ENCODE data around the gene KLHL21. TPM values are rescaled to one million over a fixed set of nuclear protein-coding genes. Genes with fewer than 3 reads are reported as not detected.
A peak's percentile ranks its signal among the peaks of the same experiment; 100 is the strongest.

The KLHL21 gene
- total RNA-seq, 2 experiments from 2014 or later, result 17.9 to 18.1 TPM

DNA sequence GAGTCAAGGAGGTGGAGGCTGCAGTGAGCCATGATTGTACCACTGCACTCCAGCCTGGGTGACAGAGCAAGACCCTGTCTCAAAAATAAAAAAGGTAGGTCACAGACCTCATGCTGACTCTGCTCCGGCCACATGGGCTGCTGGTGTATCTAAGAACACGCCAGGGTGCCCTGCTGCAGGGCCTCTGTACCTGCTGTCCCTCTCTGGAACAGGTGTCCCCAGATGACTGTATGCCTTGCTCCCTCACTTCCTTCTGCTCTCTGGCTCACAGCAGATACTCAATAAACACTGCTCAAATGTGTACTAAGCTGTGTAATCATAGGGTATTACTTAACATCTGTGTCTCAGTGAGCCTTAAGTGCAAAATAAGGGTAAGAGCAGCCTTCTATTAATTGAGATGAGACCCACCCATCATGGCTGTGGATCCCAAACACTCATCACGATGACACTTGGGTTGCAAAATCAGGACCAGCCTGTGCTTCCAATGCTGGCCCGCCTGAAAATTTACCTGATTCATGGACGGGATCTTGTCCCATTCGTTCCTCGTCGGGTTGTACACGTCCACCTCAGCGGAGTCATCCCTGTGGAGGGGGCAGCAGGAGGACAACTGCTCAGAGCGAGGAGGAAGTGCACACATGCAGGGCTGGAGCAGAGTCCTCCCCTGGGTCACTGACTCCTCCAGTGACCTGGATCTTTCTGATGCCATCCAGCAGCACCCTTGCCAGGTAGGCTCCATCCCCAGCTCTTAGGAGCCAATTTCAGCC is 7.5 kb downstream of the KLHL21 start:
- ChIA-PET POLR2A (interaction anchor here (1.4 kb wide), 1 partner anchor 41 kb away, joined by 3 read pairs; the partner anchor contains the start of gene NOL9), CTCF (no interaction called here)
- Mint-ChIP-seq H3K4me3 (no peak overlapping the region), H3K36me3 (ENCODE audit: low read depth) (peaks cover 46% of the 10 kb centered on the region), H3K27me3 (no peaks in the 10 kb centered on the region), H3K4me1 (ENCODE audit: low read depth) (peaks cover 44% of the 10 kb centered on the region), H3K27ac (peak overlapping the region; percentile 59), H3K9me3 (no peaks in the 10 kb centered on the region)
- no peak for DNase-seq
- no peak for ATAC-seq
- intact Hi-C loops (cut with micrococcal nuclease), result no loop called here
- TF ChIP-seq, protein P1, sequence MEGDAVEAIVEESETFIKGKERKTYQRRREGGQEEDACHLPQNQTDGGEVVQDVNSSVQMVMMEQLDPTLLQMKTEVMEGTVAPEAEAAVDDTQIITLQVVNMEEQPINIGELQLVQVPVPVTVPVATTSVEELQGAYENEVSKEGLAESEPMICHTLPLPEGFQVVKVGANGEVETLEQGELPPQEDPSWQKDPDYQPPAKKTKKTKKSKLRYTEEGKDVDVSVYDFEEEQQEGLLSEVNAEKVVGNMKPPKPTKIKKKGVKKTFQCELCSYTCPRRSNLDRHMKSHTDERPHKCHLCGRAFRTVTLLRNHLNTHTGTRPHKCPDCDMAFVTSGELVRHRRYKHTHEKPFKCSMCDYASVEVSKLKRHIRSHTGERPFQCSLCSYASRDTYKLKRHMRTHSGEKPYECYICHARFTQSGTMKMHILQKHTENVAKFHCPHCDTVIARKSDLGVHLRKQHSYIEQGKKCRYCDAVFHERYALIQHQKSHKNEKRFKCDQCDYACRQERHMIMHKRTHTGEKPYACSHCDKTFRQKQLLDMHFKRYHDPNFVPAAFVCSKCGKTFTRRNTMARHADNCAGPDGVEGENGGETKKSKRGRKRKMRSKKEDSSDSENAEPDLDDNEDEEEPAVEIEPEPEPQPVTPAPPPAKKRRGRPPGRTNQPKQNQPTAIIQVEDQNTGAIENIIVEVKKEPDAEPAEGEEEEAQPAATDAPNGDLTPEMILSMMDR (IDR thresholded peaks at IDR 0.05), result no peak

DNA sequence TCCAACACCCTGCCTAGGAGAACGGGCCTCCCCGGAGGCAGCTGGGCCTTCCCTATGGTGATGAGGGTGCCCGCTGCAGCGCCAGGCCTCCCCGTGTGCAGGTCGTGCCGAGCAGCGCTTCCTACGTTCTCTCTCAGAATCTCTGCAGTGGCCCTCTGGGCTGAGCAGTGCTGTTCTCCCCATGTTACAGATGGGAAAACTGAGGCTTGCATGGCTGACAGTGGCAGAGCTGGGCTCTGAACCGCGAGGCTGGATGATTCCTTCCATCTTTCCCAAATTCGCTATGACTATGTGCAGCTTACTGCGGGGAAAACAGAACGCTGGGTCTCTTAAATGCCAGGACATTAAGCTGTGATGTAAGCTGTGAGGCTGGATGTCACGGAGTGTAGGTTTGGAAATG is 8.9 kb downstream of the KLHL21 start:
- POLR2A ChIA-PET, result interaction anchor here (1.0 to 1.4 kb wide), 2 partner anchors 11 to 39 kb away, joined by 3 to 6 read pairs; partner anchors contain the start of gene NOL9
- no peak for DNase-seq

DNA sequence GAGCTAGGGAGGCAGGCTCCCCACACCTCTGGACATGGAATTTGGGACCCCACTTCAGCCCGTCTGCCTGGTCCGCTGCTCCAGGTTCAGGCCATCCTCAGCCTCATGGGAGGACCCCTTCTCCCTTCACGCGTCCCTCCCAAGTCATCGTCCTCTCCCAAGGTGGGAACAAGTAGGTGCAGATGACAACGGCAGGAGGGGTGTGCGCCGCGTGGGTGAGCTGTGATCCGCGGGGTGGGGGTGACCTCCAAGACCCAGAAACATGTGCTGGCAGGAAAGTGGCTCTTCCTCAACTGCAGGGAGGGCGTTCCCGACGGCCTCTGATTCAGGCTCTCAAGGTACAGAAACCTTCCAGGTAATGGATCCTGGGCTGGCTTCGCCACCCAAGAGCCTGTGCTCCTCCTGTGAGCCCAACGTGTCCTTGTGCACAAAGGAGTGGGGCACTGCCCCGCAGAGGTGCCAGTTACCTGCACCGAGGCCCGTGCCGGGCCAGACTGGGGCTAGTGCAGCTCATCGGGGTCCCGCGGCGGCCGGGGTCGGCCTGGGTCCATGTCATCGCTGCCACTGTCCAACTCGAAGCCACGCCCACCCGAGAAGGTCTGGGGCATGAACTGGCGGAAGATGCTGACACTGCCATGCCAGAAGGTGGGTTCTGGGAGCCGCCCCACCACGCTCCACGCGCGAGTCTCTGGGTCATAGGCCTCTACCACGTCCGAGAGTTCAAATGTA is 9.6 kb downstream of the KLHL21 start:
- Mint-ChIP-seq H3K27me3 (no peaks in the 10 kb centered on the region), H3K9me3 (no peaks in the 10 kb centered on the region), H3K4me3 (no peak overlapping the region), H3K36me3 (ENCODE audit: low read depth) (peaks cover 34% of the 10 kb centered on the region), H3K27ac (no peak overlapping the region), H3K4me1 (ENCODE audit: low read depth) (peaks cover 31% of the 10 kb centered on the region)
- intact Hi-C loops (cut with micrococcal nuclease), result no loop called here
- no peak for DNase-seq
- TF ChIP-seq, protein P1 (IDR thresholded peaks at IDR 0.05), result no peak
- ChIA-PET POLR2A (interaction anchor here (1.0 kb wide), 1 partner anchor 10 kb away, joined by 6 read pairs; no protein-coding TSS in a partner anchor), CTCF (interaction anchor here (0.9 kb wide), 1 partner anchor 53 kb away, joined by 3 read pairs; no protein-coding TSS in a partner anchor)
- ATAC-seq, result no peak

More for the DNA sequence above, 8.9 kb downstream of the KLHL21 start:
- Mint-ChIP-seq H3K27ac (no peak overlapping the region), H3K4me3 (no peak overlapping the region), H3K27me3 (no peaks in the 10 kb centered on the region), H3K4me1 (ENCODE audit: low read depth) (peaks cover 33% of the 10 kb centered on the region), H3K36me3 (ENCODE audit: low read depth) (peaks cover 34% of the 10 kb centered on the region), H3K9me3 (no peaks in the 10 kb centered on the region)
- no peak for ATAC-seq
- CTCF ChIA-PET, result no interaction called here
- TF ChIP-seq, protein P1 (IDR thresholded peaks at IDR 0.05), result no peak
- intact Hi-C loops (cut with micrococcal nuclease), result no loop called here

DNA sequence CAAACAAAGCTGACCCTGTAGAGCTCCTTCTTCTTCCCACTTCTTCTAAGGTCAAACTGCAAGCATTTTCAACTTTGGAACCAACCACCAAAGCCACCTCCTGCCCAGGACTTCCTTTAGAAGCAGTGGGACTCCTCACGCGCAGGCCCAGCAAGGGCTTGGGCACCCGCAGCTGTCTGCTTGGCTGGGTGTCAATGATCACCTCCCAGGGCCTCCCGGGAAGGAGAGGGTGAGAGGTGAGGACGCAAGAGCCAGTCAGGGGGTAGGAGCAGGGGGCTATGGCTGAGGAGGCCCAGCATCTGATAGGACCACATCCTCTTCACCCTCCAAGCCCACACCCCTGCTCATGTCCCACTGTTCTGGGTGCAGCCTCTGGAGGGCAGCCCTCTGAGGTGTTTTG is 10.2 kb downstream of the KLHL21 start:
- intact Hi-C loops (cut with micrococcal nuclease), result no loop called here
- Mint-ChIP-seq H3K27me3 (no peaks in the 10 kb centered on the region), H3K36me3 (ENCODE audit: low read depth) (peaks cover 30% of the 10 kb centered on the region), H3K4me1 (ENCODE audit: low read depth) (peaks cover 31% of the 10 kb centered on the region), H3K9me3 (no peaks in the 10 kb centered on the region), H3K4me3 (no peak overlapping the region), H3K27ac (no peak overlapping the region)
- ATAC-seq (no peak), DNase-seq (no peak)
- POLR2A ChIA-PET, result interaction anchor here (1.8 kb wide), 1 partner anchor 9 kb away, joined by 6 read pairs; no protein-coding TSS in a partner anchor
- CTCF ChIA-PET, result interaction anchor here (0.9 to 1.4 kb wide), 2 partner anchors 54 kb away, joined by 3 to 4 read pairs; no protein-coding TSS in a partner anchor
- TF ChIP-seq, protein P1 (IDR thresholded peaks at IDR 0.05), result no peak
